Pancreas (tissue), 10 donors: ENCODE results near the gene TNPO1. TPM values are rescaled to one million over a fixed set of nuclear protein-coding genes. Genes with fewer than 3 reads are reported as not detected.

Experiments used
- ATAC-seq, 4 donors: fragments of 200-7000 bp; cut with Tn5 transposase; one replicate each; pipeline versions ENCODE4 v1.8.0 to v1.9.1; 2020; ENCODE audit warnings: mild to moderate bottlenecking in 4 of 4, moderate library complexity in 4 of 4
- DNase-seq, 6 donors: peaks; one replicate each; pipeline ENCODE4 v3.0.0-alpha.2; 2020
- FAIRE-seq: peaks from 2 replicates; lab custom pipeline; 2012; peaks lifted over from hg19 to GRCh38; lab: Jason Lieb, UNC
- H3K27ac ChIP-seq, 4 donors: fragments of 200-600 bp; sonication (generic); 1 replicate in 3 of 4; 2 replicates in 1 of 4; pipeline versions ENCODE4 v1.5.0 to v1.8.0; 2020
- H3K27me3 ChIP-seq, 4 donors: fragments of 200-600 bp; one replicate each; pipeline ENCODE4 v1.8.0; 2021
- H3K36me3 ChIP-seq, 3 donors: fragments of 200-600 bp; sonication (generic) in 1 of 3; one replicate each; pipeline versions ENCODE4 v1.5.0 to v1.8.0; 2020 to 2021
- H3K4me1 ChIP-seq, 3 donors: fragments of 200-600 bp; one replicate each; pipeline ENCODE4 v1.8.0; 2021
- H3K4me3 ChIP-seq, 4 donors: fragments of 200-600 bp; sonication (generic) in 2 of 4; one replicate each; pipeline versions ENCODE4 v1.5.0 to v1.8.0; 2020 to 2021
- H3K9me3 ChIP-seq, 4 donors: fragments of 200-600 bp; one replicate each; pipeline ENCODE4 v1.8.0; 2021
- WGBS, 2 donors: extraction: QIAGEN DNeasy Blood & Tissue Kit; methylation state at CpG; one replicate each; pipeline ENCODE4 v1.1.7; 2013; 5-methylcytosine and 5-hydroxymethylcytosine counted together
- intact Hi-C, 3 donors: fragments of 100-400 bp; cut with DNase I; formaldehyde crosslinking; loops; one replicate each; pipeline versions ENCODE4 v1.11.1 to v1.14.2; 2022
- polyA plus RNA-seq, 2 donors: library from polyadenylated mRNA; stranded (reverse); fragments of 200-250 nt; gene quantifications; one replicate each; pipeline ENCODE4 v1.2.3, GENCODE V29; 2013
- total RNA-seq, 6 donors: library from RNA; stranded (reverse); fragmentation: NEBNext Ultra II Directional in 4 of 6; extraction: Animal tissue kit (Norgen Biotek cat#: 25700) in 4 of 6; gene quantifications; one replicate each; pipeline versions ENCODE4 v1.2.1 to v1.2.4, GENCODE V29; 2021 to 2023
- TF ChIP-seq, protein P1 (sequence below), 4 donors: fragments of 200-600 bp; sonication (generic) in 3 of 4; IDR thresholded peaks; one replicate each; pipeline versions ENCODE4 v1.5.0 to v1.8.0; 2021; ENCODE audit warnings: antibody characterized with exemption in 4 of 4
- donor health status: healthy with polysubstance abuse.
- donor health status: DM: no; HTN: no; CAD: no; lungs with moderate emphysema.
- donor health status: DM: no; HTN: no; CAD: no.
- donor health status: control.
- donor health status: control.
- donor health status: Bipolar disorder and iron deficiency.
- donor health status: DM: yes; HTN: yes; CAD: no.
- donor health status: DM: no; HTN: no; CAD: no.
- donor health status: DM: no; HTN: no; CAD: no.
- donor health status: DM: yes; HTN: yes; CAD: no.

Gene TNPO1
- total and polyA plus RNA-seq, 8 donors: 5.5 to 58.9 (median 43.3) TPM

DNA sequence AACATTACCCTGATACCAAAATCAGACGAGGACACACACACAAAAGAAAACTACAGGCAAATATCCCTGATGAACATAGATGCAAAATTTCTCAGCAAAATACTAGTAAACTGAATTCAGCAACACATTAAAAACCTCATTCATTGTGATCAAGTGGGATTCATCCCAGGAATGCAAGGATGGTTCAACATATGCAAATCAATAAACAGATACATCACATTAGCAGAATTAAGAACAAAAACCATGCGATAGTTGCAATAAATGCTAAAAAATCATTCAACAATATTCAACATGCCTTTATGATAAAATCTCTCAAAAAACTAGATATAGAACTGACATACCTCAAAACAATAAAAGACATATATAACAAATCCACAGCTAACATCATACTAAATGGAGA is 36.9 kb upstream of the TNPO1 start:
- FAIRE-seq: no peak
- H3K4me1 ChIP-seq: no peaks in the 10 kb centered on the region
- intact Hi-C loops: no loop called here
- H3K27ac ChIP-seq: no peak overlapping the region
- no peaks in the 10 kb centered on the region for H3K36me3 ChIP-seq
- no peak overlapping the region for H3K4me3 ChIP-seq
- H3K9me3 ChIP-seq: no peaks in the 10 kb centered on the region
- ATAC-seq: no peak
- no peak for DNase-seq
- 82 to 91% methylated on average over 2 of the region's 2 CpGs for WGBS, 2 donors
- H3K27me3 ChIP-seq: no peaks in the 10 kb centered on the region
- TF ChIP-seq, protein P1, sequence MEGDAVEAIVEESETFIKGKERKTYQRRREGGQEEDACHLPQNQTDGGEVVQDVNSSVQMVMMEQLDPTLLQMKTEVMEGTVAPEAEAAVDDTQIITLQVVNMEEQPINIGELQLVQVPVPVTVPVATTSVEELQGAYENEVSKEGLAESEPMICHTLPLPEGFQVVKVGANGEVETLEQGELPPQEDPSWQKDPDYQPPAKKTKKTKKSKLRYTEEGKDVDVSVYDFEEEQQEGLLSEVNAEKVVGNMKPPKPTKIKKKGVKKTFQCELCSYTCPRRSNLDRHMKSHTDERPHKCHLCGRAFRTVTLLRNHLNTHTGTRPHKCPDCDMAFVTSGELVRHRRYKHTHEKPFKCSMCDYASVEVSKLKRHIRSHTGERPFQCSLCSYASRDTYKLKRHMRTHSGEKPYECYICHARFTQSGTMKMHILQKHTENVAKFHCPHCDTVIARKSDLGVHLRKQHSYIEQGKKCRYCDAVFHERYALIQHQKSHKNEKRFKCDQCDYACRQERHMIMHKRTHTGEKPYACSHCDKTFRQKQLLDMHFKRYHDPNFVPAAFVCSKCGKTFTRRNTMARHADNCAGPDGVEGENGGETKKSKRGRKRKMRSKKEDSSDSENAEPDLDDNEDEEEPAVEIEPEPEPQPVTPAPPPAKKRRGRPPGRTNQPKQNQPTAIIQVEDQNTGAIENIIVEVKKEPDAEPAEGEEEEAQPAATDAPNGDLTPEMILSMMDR (IDR thresholded peaks at IDR 0.05): no peak

DNA sequence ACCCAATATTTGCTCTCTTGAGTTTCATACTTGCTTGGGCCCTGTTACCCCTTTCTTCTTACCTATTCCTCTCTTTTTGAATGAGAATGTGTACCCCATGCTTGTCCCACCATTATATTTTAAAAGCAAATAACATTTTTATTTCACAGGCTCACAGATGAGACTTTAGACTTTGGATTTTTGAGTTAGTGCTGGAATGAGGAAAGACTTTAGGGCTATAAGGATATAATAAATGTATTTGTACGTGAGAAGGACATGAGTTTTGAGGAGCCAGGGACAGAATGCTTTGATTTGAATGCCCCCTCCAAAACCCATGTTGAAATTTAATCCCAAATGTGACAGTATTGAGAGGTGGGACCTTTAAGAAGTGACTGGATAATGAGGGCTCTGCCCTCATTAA is 33.1 kb upstream of the TNPO1 start:
- 79 to 82% methylated on average over 1 of the region's 1 CpG for WGBS, 2 donors
- Histone ChIP-seq H3K27me3 (no peaks in the 10 kb centered on the region), H3K27ac (no peak overlapping the region), H3K9me3 (no peaks in the 10 kb centered on the region), H3K4me1 (no peaks in the 10 kb centered on the region), H3K4me3 (no peak overlapping the region), H3K36me3 (no peaks in the 10 kb centered on the region)
- TF ChIP-seq, protein P1 (IDR thresholded peaks at IDR 0.05): no peak
- FAIRE-seq: no peak
- DNase-seq: no peak
- intact Hi-C loops: no loop called here
- no peak for ATAC-seq

DNA sequence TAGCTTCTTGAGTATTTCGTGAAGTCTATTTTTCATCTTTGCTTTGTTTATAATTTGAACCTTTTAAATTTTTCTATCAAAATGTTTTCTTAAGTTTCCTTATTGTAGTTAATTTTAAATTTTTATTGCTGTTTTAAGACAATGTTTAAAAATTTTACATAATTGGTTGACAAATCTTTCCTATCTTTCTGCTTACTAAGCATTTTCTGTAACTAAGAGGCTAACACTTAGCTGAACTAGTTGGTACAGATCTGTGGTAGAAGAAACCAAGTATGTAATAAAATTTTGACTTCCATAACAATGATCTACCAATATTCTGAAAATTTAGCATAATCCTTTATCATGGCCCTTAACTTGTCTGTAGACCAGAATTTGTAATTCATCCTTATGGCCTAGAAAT is 32.3 kb upstream of the TNPO1 start:
- Histone ChIP-seq H3K9me3 (no peaks in the 10 kb centered on the region), H3K27me3 (no peaks in the 10 kb centered on the region), H3K27ac (no peak overlapping the region), H3K4me1 (no peaks in the 10 kb centered on the region), H3K36me3 (no peaks in the 10 kb centered on the region), H3K4me3 (no peak overlapping the region)
- DNase-seq (no peak), FAIRE-seq (peak; percentile 37), ATAC-seq (no peak)
- TF ChIP-seq, protein P1 (IDR thresholded peaks at IDR 0.05): no peak
- intact Hi-C loops: no loop called here
- WGBS, 2 donors: 94 to 98% methylated on average over 1 of the region's 1 CpG

DNA sequence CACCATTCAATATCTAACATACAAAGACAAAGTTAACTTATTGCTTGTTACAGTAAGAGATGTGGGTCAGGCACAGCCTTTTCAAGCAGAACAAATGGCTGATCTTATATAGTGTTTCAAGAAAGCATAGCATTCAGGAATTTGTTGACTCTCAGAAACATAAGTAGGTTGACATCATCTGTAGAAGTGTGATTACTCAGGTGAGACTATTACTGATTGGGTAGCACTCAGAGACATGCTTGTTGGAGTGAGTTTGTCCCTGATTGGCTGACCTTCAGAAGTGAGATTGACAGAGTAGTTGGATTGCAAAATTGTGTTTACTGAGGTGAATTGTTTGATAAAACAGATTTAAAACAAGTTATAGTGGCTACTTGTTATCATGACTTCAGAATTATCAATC is 30.7 kb upstream of the TNPO1 start:
- Histone ChIP-seq H3K27ac (no peak overlapping the region), H3K9me3 (no peaks in the 10 kb centered on the region), H3K36me3 (no peaks in the 10 kb centered on the region), H3K4me1 (no peaks in the 10 kb centered on the region), H3K27me3 (no peaks in the 10 kb centered on the region), H3K4me3 (no peak overlapping the region)
- TF ChIP-seq, protein P1 (IDR thresholded peaks at IDR 0.05): no peak
- ATAC-seq: no peak
- intact Hi-C loops: no loop called here
- DNase-seq: no peak
- FAIRE-seq: no peak

DNA sequence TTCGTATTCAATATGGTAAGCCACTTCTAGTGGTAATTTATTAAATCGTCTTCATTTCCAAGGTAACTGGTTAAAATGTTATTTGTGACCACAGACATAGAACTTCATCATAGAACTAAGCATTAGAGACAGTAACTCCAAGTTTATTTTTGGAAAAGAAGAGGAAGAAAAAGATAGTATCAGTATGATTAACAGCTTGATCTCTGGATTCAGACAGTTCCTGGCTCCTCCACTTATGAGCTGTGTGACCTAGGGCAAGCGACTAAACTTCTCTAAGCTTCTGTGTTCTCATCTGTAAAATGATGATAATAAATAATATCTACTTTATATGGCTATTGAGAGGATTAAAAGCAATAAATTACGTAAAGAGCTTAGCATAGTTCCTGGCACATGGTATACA is 29.8 kb upstream of the TNPO1 start:
- H3K27ac ChIP-seq: no peak overlapping the region
- no peaks in the 10 kb centered on the region for H3K36me3 ChIP-seq
- no peak for DNase-seq
- no peak overlapping the region for H3K4me3 ChIP-seq
- no peaks in the 10 kb centered on the region for H3K4me1 ChIP-seq
- no peaks in the 10 kb centered on the region for H3K9me3 ChIP-seq
- WGBS, 2 donors: 86 to 89% methylated on average over 4 of the region's 4 CpGs
- intact Hi-C loops: no loop called here
- ATAC-seq: no peak
- TF ChIP-seq, protein P1 (IDR thresholded peaks at IDR 0.05): no peak
- no peak for FAIRE-seq
- no peaks in the 10 kb centered on the region for H3K27me3 ChIP-seq
